ENCODE measurements around the gene AGAP4.
"Not testable (repeated sequence)": the region's sequence is repeated elsewhere in the genome, so short reads cannot be mapped to it uniquely, and the experiment has no call there.

Gene AGAP4

GRCh38 chr10:45847400-45847799 lies at the start of gene AGAP4:
Gene AGAP4, minus strand, starts transcription at chr10:45847500. Its CDS starts 153 bp downstream, at chr10:45847347.
- not testable (repeated sequence) for DNase-seq

GRCh38 chr10:45890721-45891120 lies 43.4 kb upstream of the AGAP4 start:
- not testable (repeated sequence) for DNase-seq

- DNase-seq, result not testable (repeated sequence)
Measured at GRCh38 chr10:45889539-45890230, 42.4 kb upstream of the AGAP4 start.

GRCh38 chr10:45882880-45883279 lies 35.6 kb upstream of the AGAP4 start:
- DNase-seq, result not testable (repeated sequence)

GRCh38 chr10:45865404-45865803 lies 18.1 kb upstream of the AGAP4 start:
- DNase-seq, result not testable (repeated sequence)

- DNase-seq, result not testable (repeated sequence)
Measured at GRCh38 chr10:45864264-45864663, 17.0 kb upstream of the AGAP4 start.

- not testable (repeated sequence) for DNase-seq
Measured at GRCh38 chr10:45863632-45864031, 16.3 kb upstream of the AGAP4 start.

- DNase-seq, result not testable (repeated sequence)
Measured at GRCh38 chr10:45857931-45858330, 10.6 kb upstream of the AGAP4 start.

GRCh38 chr10:45848467-45848866 lies 1.2 kb upstream of the AGAP4 start:
- not testable (repeated sequence) for DNase-seq

GRCh38 chr10:45822918-45823317 lies 24.4 kb downstream of the AGAP4 start:
- DNase-seq, result not testable (repeated sequence)

- not testable (repeated sequence) for DNase-seq
Measured at GRCh38 chr10:45820107-45820830, 27.0 kb downstream of the AGAP4 start.

- DNase-seq, result no peak
Measured at GRCh38 chr10:45819552-45819951, 27.7 kb downstream of the AGAP4 start.

- DNase-seq, result no peak
Measured at GRCh38 chr10:45817912-45818311, 29.4 kb downstream of the AGAP4 start.

GRCh38 chr10:45817130-45817859 lies 30.0 kb downstream of the AGAP4 start:
- no peak for DNase-seq

GRCh38 chr10:45814146-45814545 lies 33.2 kb downstream of the AGAP4 start:
- DNase-seq, result not testable (repeated sequence)

- not testable (repeated sequence) for DNase-seq
Measured at GRCh38 chr10:45812959-45813358, 34.3 kb downstream of the AGAP4 start.

- DNase-seq, result no peak
Measured at GRCh38 chr10:45811075-45811474, 36.2 kb downstream of the AGAP4 start.

GRCh38 chr10:45809837-45810236 lies 37.5 kb downstream of the AGAP4 start:
- DNase-seq, result peak in 1 of 2 donors; percentile 8

GRCh38 chr10:45804996-45805395 lies 42.3 kb downstream of the AGAP4 start:
- not testable (repeated sequence) for DNase-seq

GRCh38 chr10:45803060-45804010 lies 44.0 kb downstream of the AGAP4 start:
- DNase-seq, result not testable (repeated sequence)

GRCh38 chr10:45794761-45795160 lies 52.5 kb downstream of the AGAP4 start:
- not testable (repeated sequence) for DNase-seq

All from CD4-positive, alpha-beta T cell treated with Interferon alpha-2 for 1 hour (primary cell).